Measurements from ENCODE around the gene NEK7.

GRCh38 chr1:198158735-198159589 is 2.2 kb downstream of the NEK7 start:
- no peak for TF ChIP-seq CTCF (IDR thresholded peaks at IDR 0.05)
- peak; percentile 15 to 65 (median 43) for TF ChIP-seq POLR2AphosphoS5 (IDR thresholded peaks at IDR 0.05)
